GM15510 (cell line): ENCODE data around the gene CNTN3.

Experiments used
- POLR2A ChIP-seq: IDR thresholded peaks from 3 replicates; pipeline ENCODE4 v1.6.1; 2011; ENCODE audit warnings: borderline replicate concordance; ENCODE audit not compliant: insufficient read length; ENCODE audit errors: extremely low read depth

CNTN3 gene

GRCh38 chr3:74614107-74614967 is at the start of gene CNTN3:
TSS of gene CNTN3 (minus strand) at chr3:74614659. CDS start at chr3:74521112, 93,547 bp downstream.
- no peak for TF ChIP-seq POLR2A

- TF ChIP-seq POLR2A = no peak
Measured at GRCh38 chr3:74663178-74663577, 48.7 kb upstream of the CNTN3 start.

- no peak for TF ChIP-seq POLR2A
Measured at GRCh38 chr3:74661672-74662071, 47.2 kb upstream of the CNTN3 start.

- TF ChIP-seq POLR2A = no peak
Measured at GRCh38 chr3:74651885-74652284, 37.4 kb upstream of the CNTN3 start.

- no peak for TF ChIP-seq POLR2A
Measured at GRCh38 chr3:74651292-74651691, 36.8 kb upstream of the CNTN3 start.

GRCh38 chr3:74648107-74648506 is 33.6 kb upstream of the CNTN3 start:
- no peak for TF ChIP-seq POLR2A

- TF ChIP-seq POLR2A = no peak
Measured at GRCh38 chr3:74646094-74646493, 31.6 kb upstream of the CNTN3 start.

- TF ChIP-seq POLR2A = no peak
Measured at GRCh38 chr3:74643636-74644035, 29.2 kb upstream of the CNTN3 start.

GRCh38 chr3:74642876-74643275 is 28.4 kb upstream of the CNTN3 start:
- no peak for TF ChIP-seq POLR2A

- TF ChIP-seq POLR2A = no peak
Measured at GRCh38 chr3:74640211-74640610, 25.8 kb upstream of the CNTN3 start.

GRCh38 chr3:74639681-74640080 is 25.2 kb upstream of the CNTN3 start:
- no peak for TF ChIP-seq POLR2A

GRCh38 chr3:74636981-74637380 is 22.5 kb upstream of the CNTN3 start:
- no peak for TF ChIP-seq POLR2A

- TF ChIP-seq POLR2A = no peak
Measured at GRCh38 chr3:74633021-74633420, 18.6 kb upstream of the CNTN3 start.

GRCh38 chr3:74631351-74632140 is 17.1 kb upstream of the CNTN3 start:
- no peak for TF ChIP-seq POLR2A

- no peak for TF ChIP-seq POLR2A
Measured at GRCh38 chr3:74630602-74631001, 16.1 kb upstream of the CNTN3 start.

- TF ChIP-seq POLR2A = no peak
Measured at GRCh38 chr3:74626011-74626410, 11.6 kb upstream of the CNTN3 start.
